Measurements from ENCODE around the gene ROR1. TPM values are rescaled to one million over a fixed set of nuclear protein-coding genes. Genes with fewer than 3 reads are reported as not detected.

ROR1 gene
- total RNA-seq: 33.9 TPM

GRCh38 chr1:63773815-63774616, at the start of gene ROR1:
TSS of gene ROR1 (plus strand) at chr1:63774017.

GRCh38 chr1:64203420-64203819, 429.6 kb downstream of the ROR1 start, which contains the start of gene UBE2U:
TSS of gene UBE2U (plus strand) at chr1:64203623. CDS start at chr1:64204051, 428 bp downstream.

Small RNA genes within 50 kb of the gene (small RNA-seq; reads per million reads assigned to genes)
- not detected for gene RF00019 (ENCODE audit: low replicate concordance)
- not detected for gene RNU6-809P (ENCODE audit: low replicate concordance)

Other genes starting within 250 kb of the ROR1 start
- gene PGM1, start 180.6 kb upstream of the ROR1 start, total RNA-seq: 67.6 TPM